Esophagus squamous epithelium (tissue), 4 donors: Measurements from ENCODE around the gene EPB41L2.

Experiments used
- CTCF ChIP-seq, 6 experiments: fragments of 450-650 bp in 4 of 6; fragments of 200-600 bp in 2 of 6; sonication (generic) in 2 of 6; IDR thresholded peaks; one replicate each; pipeline ENCODE4 v1.5.1; 2016 to 2019; ENCODE audit warnings: antibody characterized with exemption in 6 of 6, mild to moderate bottlenecking in 4 of 6, moderate library complexity in 4 of 6
- POLR2A ChIP-seq, 4 donors: fragments of 450-650 bp; IDR thresholded peaks; one replicate each; pipeline ENCODE4 v1.6.1; 2017; ENCODE audit warnings: antibody characterized with exemption in 4 of 4, mild to moderate bottlenecking in 4 of 4, moderate library complexity in 3 of 4

DNA sequence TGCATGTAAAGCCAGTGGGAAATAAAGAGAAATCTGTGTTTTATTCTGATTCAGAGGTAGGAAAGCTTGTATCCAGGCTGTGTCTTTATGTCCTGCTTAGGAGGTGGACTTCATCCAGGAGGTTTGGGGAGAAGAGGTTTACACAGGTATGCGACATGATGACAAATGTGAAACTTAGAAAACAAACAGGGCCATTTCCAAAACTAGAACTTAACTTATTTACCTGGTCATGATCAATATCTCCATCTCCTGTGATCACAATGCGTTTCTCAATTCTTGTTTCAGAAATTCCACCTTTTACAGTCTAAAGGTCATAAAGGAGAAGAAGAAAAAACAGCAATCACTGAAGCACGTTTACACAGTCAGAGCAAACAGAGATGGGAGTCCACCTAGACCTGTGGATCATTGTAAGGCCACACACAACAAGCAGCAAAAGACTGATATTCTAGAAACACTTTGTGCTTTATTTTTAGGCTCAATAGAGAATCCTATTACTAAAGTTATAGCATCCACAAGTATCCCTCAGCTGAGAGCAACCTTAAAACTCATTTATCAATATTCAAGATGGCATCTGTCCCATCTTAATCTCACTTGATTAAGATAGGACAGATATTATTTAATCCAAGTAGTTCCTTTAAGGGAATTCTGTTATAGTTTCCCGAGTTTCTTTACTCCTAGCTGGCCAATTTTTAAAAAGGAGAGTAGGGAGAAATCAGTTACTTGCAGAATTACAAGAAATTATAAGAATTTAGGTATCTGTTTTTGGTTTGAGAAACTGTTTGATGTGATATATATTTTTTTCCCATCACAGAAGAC is 199.4 kb downstream of the EPB41L2 start:
- TF ChIP-seq POLR2A (IDR thresholded peaks at IDR 0.05) (no peak), CTCF (IDR thresholded peaks at IDR 0.05) (no peak)
